T-helper 1 cell treated with Interleukin-12 subunit alpha and Interleukin-12 subunit beta and Interleukin-4 antibody, amounts not matched to agents 30 ng/mL and 1 ng/mL, for 36 hours (primary cell): ENCODE results near the gene HEG1. TPM values are rescaled to one million over a fixed set of nuclear protein-coding genes. Genes with fewer than 3 reads are reported as not detected.

ENCODE experiments used
- intact Hi-C: fragments of 100-400 bp; cut with micrococcal nuclease; formaldehyde crosslinking; loops from one replicate; pipeline ENCODE4 v1.15.1; 2024
- total RNA-seq: library from RNA; stranded (reverse); gene quantifications from 2 replicates; pipeline ENCODE4 v1.2.3, GENCODE V29; 2022

HEG1 gene
- total RNA-seq, 1 donor from 2014 or later = 44.6 TPM

- intact Hi-C loops = no loop called here
These were observed 136.0 kb downstream of the HEG1 start for GRCh38 chr3:124919756-124920155.

- intact Hi-C loops = no loop called here
These were observed 137.3 kb downstream of the HEG1 start for GRCh38 chr3:124918524-124918923.

DNA sequence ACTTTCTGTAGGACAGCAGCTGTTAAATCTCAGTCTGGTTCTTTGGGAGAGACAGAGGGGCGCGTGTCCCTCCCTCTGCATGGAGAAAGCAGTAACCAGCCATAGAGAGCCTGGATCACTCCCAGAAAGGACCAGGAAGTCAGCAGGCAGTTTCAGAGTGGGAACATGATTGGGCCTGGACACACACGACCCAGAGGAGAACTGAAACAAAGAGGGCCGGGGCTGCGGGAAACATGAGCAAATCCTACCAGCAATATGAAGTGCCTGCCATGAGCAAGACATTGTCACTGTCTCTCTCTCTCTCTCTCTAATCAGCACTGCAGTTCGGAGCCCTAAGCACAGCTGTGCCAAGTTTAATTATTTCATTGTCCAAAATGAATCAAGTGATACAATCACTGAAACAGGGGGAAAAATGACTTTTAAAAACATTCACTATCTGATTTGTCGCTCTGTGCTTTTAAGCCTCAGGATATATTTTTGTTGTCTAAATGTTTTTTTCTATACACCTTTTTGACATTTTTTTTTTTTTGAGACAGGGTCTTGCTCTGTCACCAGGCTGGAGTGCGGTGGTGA lies 138.9 kb downstream of the HEG1 start:
- intact Hi-C loops = no loop called here

Other genes with a start within 250 kb of the HEG1 start
- gene ITGB5, start 168.6 kb downstream of the HEG1 start, total RNA-seq = 0.59 and 0.73 TPM in 2 replicates
- not detected in 2 replicates for gene MUC13, start 121.2 kb downstream of the HEG1 start, total RNA-seq
- 0.15 and 1.0 TPM in 2 replicates for gene SLC12A8, start 156.8 kb upstream of the HEG1 start, total RNA-seq